Measurements from ENCODE around the gene SHISA7. TPM values are rescaled to one million over a fixed set of nuclear protein-coding genes. Genes with fewer than 3 reads are reported as not detected.
"Not testable (repeated sequence)": the region's sequence is repeated elsewhere in the genome, so short reads cannot be mapped to it uniquely, and the experiment has no call there.

Gene SHISA7
- total RNA-seq, 1 donor from 2014 or later = 0.21 TPM

DNA sequence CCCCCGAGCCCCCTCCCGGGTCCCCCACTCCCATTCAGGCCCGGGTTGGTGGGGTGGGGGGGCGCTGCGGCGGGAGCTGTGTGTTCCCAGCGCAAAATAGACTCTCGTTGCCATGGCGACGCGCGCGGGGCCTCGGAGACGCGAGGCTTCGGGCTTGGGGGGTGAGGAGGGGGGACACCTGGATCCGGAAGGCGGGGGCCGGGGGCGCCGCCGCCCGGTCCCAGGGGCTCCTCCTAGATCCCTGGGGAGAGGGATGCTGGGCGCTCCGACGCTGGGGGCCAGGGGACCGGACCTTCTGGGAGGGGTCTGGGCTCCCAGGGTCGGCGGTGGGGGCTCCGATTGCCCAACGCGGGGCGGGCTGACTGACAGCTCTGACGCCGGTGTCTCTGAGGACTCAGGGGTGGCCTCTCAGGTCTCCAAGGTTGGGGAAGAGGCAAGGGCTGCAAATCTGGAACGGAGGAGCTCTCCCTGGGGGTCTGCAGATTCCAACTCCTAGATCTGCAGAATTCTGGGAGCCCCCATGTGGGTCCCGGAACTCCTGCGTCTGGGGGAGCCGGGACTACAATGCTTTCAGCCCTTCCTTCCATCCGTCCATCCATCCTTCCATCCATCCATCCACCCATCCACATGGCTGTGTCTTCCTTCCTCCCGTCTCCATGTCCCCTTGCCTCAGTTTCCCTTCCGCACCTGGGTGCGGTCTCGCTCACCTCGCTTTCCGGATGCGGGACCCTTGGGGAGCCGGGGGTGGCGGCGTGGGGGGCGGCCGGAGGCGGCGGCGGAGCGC, 9.1 kb upstream of the SHISA7 start:
- Mint-ChIP-seq H3K27me3 (ENCODE audit: insufficient read depth, low read depth) (peaks cover 26% of the 10 kb centered on the region), H3K27ac (no peak overlapping the region), H3K36me3 (no peaks in the 10 kb centered on the region), H3K4me3 (peak overlapping the region; percentile 87), H3K9me3 (no peaks in the 10 kb centered on the region), H3K4me1 (peaks cover 13% of the 10 kb centered on the region)
- TF ChIP-seq EZH2 (IDR thresholded peaks at IDR 0.05) = peak; percentile 76
- TF ChIP-seq, protein P1, sequence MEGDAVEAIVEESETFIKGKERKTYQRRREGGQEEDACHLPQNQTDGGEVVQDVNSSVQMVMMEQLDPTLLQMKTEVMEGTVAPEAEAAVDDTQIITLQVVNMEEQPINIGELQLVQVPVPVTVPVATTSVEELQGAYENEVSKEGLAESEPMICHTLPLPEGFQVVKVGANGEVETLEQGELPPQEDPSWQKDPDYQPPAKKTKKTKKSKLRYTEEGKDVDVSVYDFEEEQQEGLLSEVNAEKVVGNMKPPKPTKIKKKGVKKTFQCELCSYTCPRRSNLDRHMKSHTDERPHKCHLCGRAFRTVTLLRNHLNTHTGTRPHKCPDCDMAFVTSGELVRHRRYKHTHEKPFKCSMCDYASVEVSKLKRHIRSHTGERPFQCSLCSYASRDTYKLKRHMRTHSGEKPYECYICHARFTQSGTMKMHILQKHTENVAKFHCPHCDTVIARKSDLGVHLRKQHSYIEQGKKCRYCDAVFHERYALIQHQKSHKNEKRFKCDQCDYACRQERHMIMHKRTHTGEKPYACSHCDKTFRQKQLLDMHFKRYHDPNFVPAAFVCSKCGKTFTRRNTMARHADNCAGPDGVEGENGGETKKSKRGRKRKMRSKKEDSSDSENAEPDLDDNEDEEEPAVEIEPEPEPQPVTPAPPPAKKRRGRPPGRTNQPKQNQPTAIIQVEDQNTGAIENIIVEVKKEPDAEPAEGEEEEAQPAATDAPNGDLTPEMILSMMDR (IDR thresholded peaks at IDR 0.05) = no peak
- peak; percentile 12 for TF ChIP-seq EZH2phosphoT487 (IDR thresholded peaks at IDR 0.05)
- Histone ChIP-seq H2AFZ (replicated peaks) (no peak overlapping the region), H3K4me1 (peaks cover 11% of the 10 kb centered on the region), H3K79me2 (ENCODE audit: low read depth) (no peaks in the 10 kb centered on the region), H3K4me2 (peak overlapping the region; percentile 90), H3F3A (ENCODE audit: low read depth) (peaks cover 21% of the 10 kb centered on the region), H3K4me3 (peak overlapping the region; percentile 53), H3K36me3 (no peaks in the 10 kb centered on the region), H3K27ac (no peak overlapping the region), H4K20me1 (ENCODE audit: low read depth) (peaks cover 20% of the 10 kb centered on the region), H3K9me3 (ENCODE audit: low read depth) (no peaks in the 10 kb centered on the region), H3K9ac (no peak overlapping the region), H3K27me3 (peaks cover 61% of the 10 kb centered on the region)
- DNase-seq (ENCODE audit: low spot score) = peak; percentile 72

DNA sequence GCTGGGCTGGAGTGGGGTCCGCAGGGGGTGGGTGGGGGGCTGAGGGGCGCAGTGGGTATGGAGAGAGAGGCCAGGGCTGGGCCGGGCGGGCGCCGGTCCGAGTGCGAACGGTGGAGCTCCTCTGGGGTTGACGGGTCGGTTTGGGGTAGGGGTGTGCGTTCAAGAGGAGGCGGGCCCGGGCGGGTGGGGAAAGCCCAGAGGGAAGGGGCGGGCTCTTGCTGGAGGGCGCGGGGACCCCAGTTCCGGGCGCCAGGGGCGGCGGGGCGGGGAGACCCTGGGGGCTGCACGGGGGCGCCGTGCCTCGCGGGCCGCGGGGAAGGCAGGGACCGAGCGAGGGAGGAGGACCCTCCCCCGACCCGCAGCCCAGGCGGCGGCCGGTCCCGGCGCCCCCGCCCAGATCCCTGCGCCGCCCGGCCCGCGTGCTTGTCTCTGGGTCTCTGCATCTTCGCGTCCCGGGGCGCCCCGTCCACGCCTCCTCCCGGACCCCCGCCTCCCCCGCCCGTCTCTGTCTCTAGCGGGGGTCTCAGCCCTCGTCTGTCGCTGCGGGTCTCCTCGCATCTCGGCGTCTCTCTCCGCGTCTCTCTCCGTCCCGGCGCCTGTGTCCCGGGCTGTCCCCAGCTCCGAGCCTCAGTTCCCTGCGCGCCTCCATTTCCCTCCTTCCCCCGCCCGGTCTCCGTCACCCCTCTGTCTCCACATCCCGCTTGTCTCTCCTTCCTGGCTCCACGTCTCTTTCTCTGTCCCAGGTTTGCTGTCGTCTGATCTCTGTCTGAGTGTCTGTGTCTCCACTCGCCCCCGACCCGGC, 8.3 kb upstream of the SHISA7 start:
- peaks cover 13% of the 10 kb centered on the region for H3K4me1 Mint-ChIP-seq
- H3K4me3 ChIP-seq = peak overlapping the region; percentile 53
- no peak overlapping the region for H3K9ac ChIP-seq
- H3K36me3 ChIP-seq = no peaks in the 10 kb centered on the region
- peak overlapping the region; percentile 65 for H2AFZ ChIP-seq (replicated peaks)
- DNase-seq (ENCODE audit: low spot score) = peak; percentile 54
- peak overlapping the region; percentile 90 for H3K4me2 ChIP-seq
- H3K4me1 ChIP-seq = peaks cover 11% of the 10 kb centered on the region
- TF ChIP-seq EZH2 (IDR thresholded peaks at IDR 0.05) = peak; percentile 93
- TF ChIP-seq, protein P1 (IDR thresholded peaks at IDR 0.05) = no peak
- TF ChIP-seq EZH2phosphoT487 (IDR thresholded peaks at IDR 0.05) = peak; percentile 89
- no peak overlapping the region for H3K27ac ChIP-seq
- H3K27ac Mint-ChIP-seq = no peak overlapping the region
- H3K9me3 Mint-ChIP-seq = no peaks in the 10 kb centered on the region
- H3K36me3 Mint-ChIP-seq = no peaks in the 10 kb centered on the region
- peaks cover 26% of the 10 kb centered on the region for H3F3A ChIP-seq (ENCODE audit: low read depth)
- H3K9me3 ChIP-seq (ENCODE audit: low read depth) = no peaks in the 10 kb centered on the region
- H3K4me3 Mint-ChIP-seq = peak overlapping the region; percentile 87
- peaks cover 69% of the 10 kb centered on the region for H3K27me3 ChIP-seq
- peaks cover 20% of the 10 kb centered on the region for H4K20me1 ChIP-seq (ENCODE audit: low read depth)
- H3K27me3 Mint-ChIP-seq (ENCODE audit: insufficient read depth, low read depth) = peaks cover 26% of the 10 kb centered on the region
- H3K79me2 ChIP-seq (ENCODE audit: low read depth) = no peaks in the 10 kb centered on the region

DNA sequence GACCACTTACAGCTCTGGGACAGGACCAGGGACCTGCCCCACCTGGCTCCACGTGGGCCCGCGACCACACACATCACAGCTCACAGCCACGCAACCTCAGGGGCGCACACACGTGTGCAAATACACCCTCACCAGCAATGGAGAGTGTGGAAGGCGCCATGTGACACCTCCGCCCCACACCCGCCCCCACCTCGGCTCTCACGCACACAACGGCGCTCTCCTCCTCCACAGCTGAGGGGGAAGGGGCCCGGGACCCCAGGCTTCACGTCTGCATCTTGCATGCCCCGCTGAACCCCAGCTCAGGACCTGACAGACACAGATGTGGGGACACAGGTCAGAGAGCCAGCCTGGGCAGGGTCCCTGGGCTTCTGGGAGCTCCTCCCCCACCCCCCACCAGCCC, 6.4 kb upstream of the SHISA7 start:
- Histone ChIP-seq H3K9ac (no peak overlapping the region), H4K20me1 (ENCODE audit: low read depth) (peaks cover 18% of the 10 kb centered on the region), H3K36me3 (no peaks in the 10 kb centered on the region), H3K79me2 (ENCODE audit: low read depth) (no peaks in the 10 kb centered on the region), H3K4me2 (no peak overlapping the region), H3K9me3 (ENCODE audit: low read depth) (no peaks in the 10 kb centered on the region), H3K4me1 (peaks cover 11% of the 10 kb centered on the region), H2AFZ (replicated peaks) (no peak overlapping the region), H3K4me3 (no peak overlapping the region), H3K27ac (no peak overlapping the region), H3K27me3 (peaks cover 88% of the 10 kb centered on the region), H3F3A (ENCODE audit: low read depth) (peaks cover 28% of the 10 kb centered on the region)
- Mint-ChIP-seq H3K4me1 (peaks cover 15% of the 10 kb centered on the region), H3K9me3 (peaks cover under 1% of the 10 kb centered on the region), H3K4me3 (no peak overlapping the region), H3K27me3 (ENCODE audit: insufficient read depth, low read depth) (peaks cover 22% of the 10 kb centered on the region), H3K27ac (no peak overlapping the region), H3K36me3 (no peaks in the 10 kb centered on the region)
- DNase-seq (ENCODE audit: low spot score) = peak; percentile 44
- TF ChIP-seq EZH2 (IDR thresholded peaks at IDR 0.05) (no peak), EZH2phosphoT487 (IDR thresholded peaks at IDR 0.05) (no peak)
- TF ChIP-seq, protein P1 (IDR thresholded peaks at IDR 0.05) = no peak

DNA sequence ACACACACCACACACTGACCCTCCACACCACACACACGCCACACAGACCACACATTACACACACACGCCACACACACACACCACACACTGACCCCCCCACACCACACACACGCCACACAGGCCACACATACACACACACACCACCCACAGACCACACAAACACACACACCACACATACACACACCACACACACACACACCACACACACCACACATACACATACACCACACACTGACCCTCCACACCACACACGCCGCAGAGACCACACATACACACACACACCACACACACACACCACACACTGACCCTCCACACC, 5.0 kb upstream of the SHISA7 start:
- H3K36me3 Mint-ChIP-seq; DNase-seq (ENCODE audit: low spot score); H3K9me3 Mint-ChIP-seq; H3K79me2 ChIP-seq (ENCODE audit: low read depth); H3K4me3 Mint-ChIP-seq; H3K4me3 ChIP-seq; H2AFZ ChIP-seq (replicated peaks); H3K27ac ChIP-seq; H3K9me3 ChIP-seq (ENCODE audit: low read depth); H3K4me2 ChIP-seq; H3K27ac Mint-ChIP-seq; H3K9ac ChIP-seq; H3K36me3 ChIP-seq: not testable (repeated sequence)
- Histone ChIP-seq H3K4me1 (peaks cover 11% of the 10 kb centered on the region), H3F3A (ENCODE audit: low read depth) (peaks cover 23% of the 10 kb centered on the region), H3K27me3 (peaks cover 97% of the 10 kb centered on the region), H4K20me1 (ENCODE audit: low read depth) (peaks cover 13% of the 10 kb centered on the region)
- Mint-ChIP-seq H3K4me1 (peaks cover 16% of the 10 kb centered on the region), H3K27me3 (ENCODE audit: insufficient read depth, low read depth) (peaks cover 19% of the 10 kb centered on the region)
